IMR-90 (cell line): ENCODE results near the gene PLAA. TPM values are rescaled to one million over a fixed set of nuclear protein-coding genes. Genes with fewer than 3 reads are reported as not detected.

Experiments
- ATAC-seq: fragments of 200-7000 bp; cut with Tn5 transposase; 2 replicates; pipeline ENCODE4 v1.9.1; 2020; ENCODE audit warnings: low read depth, mild to moderate bottlenecking, moderate library complexity
- BruUV-seq: library from RNA; stranded (reverse); fragments of 400-500 nt; replicated peaks from 2 replicates; lab custom pipeline; 2021; lab: Mats Ljungman, UMichigan
- CTCF ChIA-PET: fragments of 300-600 bp; formaldehyde crosslinking; extraction: SDS; loops from one replicate; lab custom pipeline; 2021; ENCODE audit warnings: antibody characterized with exemption; lab: Yijun Ruan, JAX
- POLR2A ChIA-PET: fragments of 300-600 bp; sonication (Branson Sonifier 250); formaldehyde crosslinking; loops from one replicate; lab custom pipeline; 2022; ENCODE audit warnings: antibody characterized with exemption; ENCODE audit not compliant: unreplicated experiment; lab: Charles Lee
- DNase-seq: peaks from one replicate; pipeline ENCODE4 v3.0.0; 2013
- H2AFZ ChIP-seq: replicated peaks from 2 replicates; pipeline ENCODE3; 2013; ENCODE audit warnings: low read length, mild to moderate bottlenecking; ENCODE audit not compliant: poor library complexity
- H2AK5ac ChIP-seq: 2 replicates; pipeline ENCODE4 v1.6.1; 2013; ENCODE audit warnings: low read depth, low read length, inconsistent platforms
- H2AK9ac ChIP-seq: replicated peaks from 2 replicates; pipeline ENCODE3; 2013; ENCODE audit warnings: mild to moderate bottlenecking, low read depth, low read length, moderate library complexity; ENCODE audit not compliant: poor library complexity
- H2BK120ac ChIP-seq: 2 replicates; pipeline ENCODE4 v1.6.1; 2013; ENCODE audit warnings: low read depth, low read length, inconsistent platforms
- H2BK15ac ChIP-seq: 3 replicates; pipeline ENCODE4 v1.6.1; 2013; ENCODE audit warnings: low read depth, low read length, inconsistent platforms
- H2BK20ac ChIP-seq: 2 replicates; pipeline ENCODE4 v1.6.1; 2013; ENCODE audit warnings: low read depth, mild to moderate bottlenecking, inconsistent platforms, low read length, moderate library complexity
- H2BK5ac ChIP-seq: 2 replicates; pipeline ENCODE4 v1.6.1; 2013; ENCODE audit warnings: mild to moderate bottlenecking, low read depth, low read length, inconsistent platforms; ENCODE audit not compliant: poor library complexity, severe bottlenecking
- H3K14ac ChIP-seq: replicated peaks from 2 replicates; pipeline ENCODE4 v1.6.1; 2013; ENCODE audit warnings: low read depth, low read length, inconsistent platforms
- H3K18ac ChIP-seq: 2 replicates; pipeline ENCODE4 v1.6.1; 2013; ENCODE audit warnings: low read depth, low read length, control low read depth
- H3K23ac ChIP-seq: 2 replicates; pipeline ENCODE4 v1.6.1; 2013; ENCODE audit warnings: low read depth, low read length, inconsistent platforms
- H3K27ac ChIP-seq: 2 replicates; pipeline ENCODE4 v1.5.1; 2013; ENCODE audit warnings: mild to moderate bottlenecking, control low read depth, low read length; ENCODE audit not compliant: insufficient read depth
- H3K27me3 ChIP-seq: 2 replicates; pipeline ENCODE4 v1.6.1; 2013; ENCODE audit warnings: low read length; ENCODE audit not compliant: control insufficient read depth, insufficient read depth
- H3K36me3 ChIP-seq: 2 replicates; pipeline ENCODE4 v1.6.1; 2013; ENCODE audit warnings: low read length, mixed read lengths; ENCODE audit not compliant: control insufficient read depth, insufficient read depth
- H3K4ac ChIP-seq: 2 replicates; pipeline ENCODE4 v1.6.1; 2013; ENCODE audit warnings: low read depth, low read length, inconsistent platforms
- H3K4me1 ChIP-seq: 2 replicates; pipeline ENCODE4 v1.6.1; 2013; ENCODE audit warnings: low read length, mixed read lengths; ENCODE audit not compliant: control insufficient read depth, insufficient read depth
- H3K4me2 ChIP-seq: 2 replicates; pipeline ENCODE4 v1.6.1; 2013; ENCODE audit warnings: low read depth, mild to moderate bottlenecking, control low read depth, low read length, moderate library complexity
- H3K4me3 ChIP-seq: 2 replicates; pipeline ENCODE4 v1.5.1; 2013; ENCODE audit warnings: low read depth, mild to moderate bottlenecking, control low read depth, low read length, moderate library complexity; ENCODE audit not compliant: insufficient read depth
- H3K56ac ChIP-seq: 2 replicates; pipeline ENCODE4 v1.6.1; 2013; ENCODE audit warnings: low read length, inconsistent platforms; ENCODE audit not compliant: insufficient read depth; ENCODE audit errors: extremely low read depth
- H3K79me1 ChIP-seq, 2 experiments: 2 replicates each; pipeline ENCODE4 v1.6.1; 2013; ENCODE audit warnings: low read length in 2 of 2, inconsistent platforms in 1 of 2, low read depth in 1 of 2
- H3K9ac ChIP-seq: 2 replicates; pipeline ENCODE4 v1.6.1; 2013; ENCODE audit warnings: low read depth, low read length, control low read depth
- H3K9me1 ChIP-seq: 2 replicates; pipeline ENCODE4 v1.6.1; 2013; ENCODE audit warnings: low read length, inconsistent platforms; ENCODE audit not compliant: insufficient read depth
- H3K9me3 ChIP-seq: 2 replicates; pipeline ENCODE4 v1.6.1; 2013; ENCODE audit warnings: low read length; ENCODE audit not compliant: control insufficient read depth, insufficient read depth
- H4K20me1 ChIP-seq: 2 replicates; pipeline ENCODE4 v1.6.1; 2013; ENCODE audit warnings: low read length, inconsistent platforms; ENCODE audit not compliant: insufficient read depth
- H4K5ac ChIP-seq: 2 replicates; pipeline ENCODE4 v1.6.1; 2013; ENCODE audit warnings: mild to moderate bottlenecking, low read depth, low read length, control low read depth
- H4K8ac ChIP-seq, 2 experiments: 2 replicates each; pipeline ENCODE4 v1.6.1; 2013; ENCODE audit warnings: low read depth in 2 of 2, low read length in 2 of 2, control low read depth in 1 of 2, inconsistent platforms in 1 of 2
- H4K91ac ChIP-seq: 2 replicates; pipeline ENCODE4 v1.6.1; 2013; ENCODE audit warnings: low read depth, low read length, inconsistent platforms; ENCODE audit not compliant: insufficient read depth
- BHLHE40 ChIP-seq: fragments of 150-350 bp; IDR thresholded peaks from 2 replicates; pipeline ENCODE4 v1.6.1; 2016; ENCODE audit warnings: mild to moderate bottlenecking, low read depth, low read length
- CEBPB ChIP-seq: IDR thresholded peaks from 2 replicates; pipeline ENCODE4 v1.6.1; 2012; ENCODE audit warnings: low read depth, low read length, improper control_type of control experiment
- CHD1 ChIP-seq: IDR thresholded peaks from 2 replicates; pipeline ENCODE4 v1.6.1; 2012; ENCODE audit warnings: low read depth, low read length, improper control_type of control experiment
- FOS ChIP-seq: fragments of 150-350 bp; IDR thresholded peaks from 2 replicates; pipeline ENCODE4 v1.6.1; 2016; ENCODE audit warnings: low read depth, low read length
- MAFK ChIP-seq: IDR thresholded peaks from 2 replicates; pipeline ENCODE4 v1.6.1; 2012; ENCODE audit warnings: low read depth, low read length, improper control_type of control experiment
- NFE2L2 ChIP-seq: fragments of 150-350 bp; IDR thresholded peaks from 2 replicates; pipeline ENCODE4 v1.6.1; 2016; ENCODE audit warnings: low read depth, mild to moderate bottlenecking, low read length
- POLR2A ChIP-seq: IDR thresholded peaks from 2 replicates; pipeline ENCODE4 v1.6.1; 2012; ENCODE audit warnings: mild to moderate bottlenecking, low read depth, low read length
- RFX5 ChIP-seq: IDR thresholded peaks from 2 replicates; pipeline ENCODE4 v1.8.0; 2012; ENCODE audit warnings: low read depth, mild to moderate bottlenecking, low read length, moderate library complexity
- WGBS, 2 experiments: methylation state at CpG; one replicate each; pipeline versions ENCODE4 v1.1.5 to v1.1.7; 2013; ENCODE audit warnings: missing lambda C conversion rate in 2 of 2; ENCODE audit not compliant: insufficient read length in 1 of 2; ENCODE audit errors: extremely low coverage in 2 of 2; 5-methylcytosine and 5-hydroxymethylcytosine counted together
- dilution Hi-C: fragments of 300-500 bp; cut with HindIII; formaldehyde crosslinking; loops from one replicate; pipeline ENCODE4 v1.14.3; 2018; ENCODE audit warnings: low sequenced_read_pairs; ENCODE audit not compliant: unreplicated experiment
- in situ Hi-C: fragments of 300-500 bp; cut with MboI; formaldehyde crosslinking; loops from 3 replicates; pipeline ENCODE4 v1.14.3; 2019; ENCODE audit warnings: low sequenced_read_pairs, inconsistent platforms, mixed read lengths
- intact Hi-C: fragments of 100-400 bp; cut with micrococcal nuclease; formaldehyde crosslinking; loops from 2 replicates; pipeline ENCODE4 v1.10.0; 2022
- polyA plus RNA-seq, 3 experiments: library from polyadenylated mRNA; depleted of rRNA; stranded (reverse); fragments of >200 nt; gene quantifications; 2 replicates each; pipeline ENCODE4 v1.2.3, GENCODE V29; 2012; ENCODE audit warnings: low replicate concordance in 1 of 3
- total RNA-seq: library from RNA; depleted of rRNA; stranded (reverse); fragments of >200 nt; gene quantifications from 2 replicates; pipeline ENCODE4 v1.2.3, GENCODE V29; 2012

Gene PLAA
- total and polyA plus RNA-seq, 2 of the 4 experiments (the other 2 are of a cell fraction) = 18.2 to 24.4 TPM

GRCh38 chr9:26954050-26954508, 7.0 kb upstream of the PLAA start:
- no peak overlapping the region for H2BK120ac ChIP-seq
- no peak overlapping the region for H4K5ac ChIP-seq
- no peaks in the 10 kb centered on the region for H4K20me1 ChIP-seq
- no peak overlapping the region for H3K14ac ChIP-seq
- peaks cover 4% of the 10 kb centered on the region for H3K9me1 ChIP-seq
- no peak overlapping the region for H2BK5ac ChIP-seq
- H3K4me3 ChIP-seq = no peak overlapping the region
- H3K79me1 ChIP-seq = peaks cover 10 to 18% of the 10 kb centered on the region in 2 experiments; a peak in 3 of 4 replicates
- intact Hi-C loops = no loop called here
- no peak overlapping the region for H3K18ac ChIP-seq
- no peak overlapping the region for H2AK5ac ChIP-seq
- DNase-seq (peak; percentile 23), ATAC-seq (no peak)
- CTCF ChIA-PET = interaction anchor here (1.2 kb wide), 1 partner anchor 15 kb away, joined by 3 read pairs; no protein-coding TSS in a partner anchor
- H3K27ac ChIP-seq = no peak overlapping the region
- H4K8ac ChIP-seq = no peak overlapping the region; a peak in 1 of 4 replicates
- no peak for TF ChIP-seq POLR2A
- no peak for TF ChIP-seq NFE2L2
- TF ChIP-seq BHLHE40 = no peak
- no peak for TF ChIP-seq MAFK
- TF ChIP-seq FOS = no peak
- TF ChIP-seq RFX5 = no peak
- no peak for TF ChIP-seq CEBPB
- TF ChIP-seq CHD1 = no peak
- no peak overlapping the region for H2BK20ac ChIP-seq
- no peaks in the 10 kb centered on the region for H3K36me3 ChIP-seq
- H3K4me1 ChIP-seq = no peaks in the 10 kb centered on the region
- no peak overlapping the region for H3K23ac ChIP-seq
- POLR2A ChIA-PET = no interaction called here
- no peak overlapping the region for H3K4ac ChIP-seq
- H3K9ac ChIP-seq = no peak overlapping the region
- H3K9me3 ChIP-seq = no peaks in the 10 kb centered on the region
- H3K56ac ChIP-seq = no peak overlapping the region
- dilution Hi-C loops = no loop called here
- no peak overlapping the region for H4K91ac ChIP-seq
- no peaks in the 10 kb centered on the region for H3K27me3 ChIP-seq
- in situ Hi-C loops = no loop called here
- no peak overlapping the region for H2AK9ac ChIP-seq
- H3K4me2 ChIP-seq = no peak overlapping the region
- H2AFZ ChIP-seq = no peak overlapping the region
- no peak overlapping the region for H2BK15ac ChIP-seq
- WGBS, 2 experiments = 80% methylated on average over 1 of the region's 3 CpGs; no CpG with 5 or more reads in 1 of the 2 experiments
- no TSS peak for BruUV-seq
